Pancreas (tissue), 10 donors: ENCODE results near the gene FUOM. TPM values are rescaled to one million over a fixed set of nuclear protein-coding genes. Genes with fewer than 3 reads are reported as not detected.

Source experiments
- ATAC-seq, 4 donors: fragments of 200-7000 bp; cut with Tn5 transposase; one replicate each; pipeline versions ENCODE4 v1.8.0 to v1.9.1; 2020; ENCODE audit warnings: mild to moderate bottlenecking in 4 of 4, moderate library complexity in 4 of 4
- DNase-seq, 6 donors: peaks; one replicate each; pipeline ENCODE4 v3.0.0-alpha.2; 2020
- FAIRE-seq: peaks from 2 replicates; lab custom pipeline; 2012; peaks lifted over from hg19 to GRCh38; lab: Jason Lieb, UNC
- H3K27ac ChIP-seq, 4 donors: fragments of 200-600 bp; sonication (generic); 1 replicate in 3 of 4; 2 replicates in 1 of 4; pipeline versions ENCODE4 v1.5.0 to v1.8.0; 2020
- H3K27me3 ChIP-seq, 4 donors: fragments of 200-600 bp; one replicate each; pipeline ENCODE4 v1.8.0; 2021
- H3K36me3 ChIP-seq, 3 donors: fragments of 200-600 bp; sonication (generic) in 1 of 3; one replicate each; pipeline versions ENCODE4 v1.5.0 to v1.8.0; 2020 to 2021
- H3K4me1 ChIP-seq, 3 donors: fragments of 200-600 bp; one replicate each; pipeline ENCODE4 v1.8.0; 2021
- H3K4me3 ChIP-seq, 4 donors: fragments of 200-600 bp; sonication (generic) in 2 of 4; one replicate each; pipeline versions ENCODE4 v1.5.0 to v1.8.0; 2020 to 2021
- H3K9me3 ChIP-seq, 4 donors: fragments of 200-600 bp; one replicate each; pipeline ENCODE4 v1.8.0; 2021
- CTCF ChIP-seq, 4 donors: fragments of 200-600 bp; sonication (generic) in 3 of 4; IDR thresholded peaks; one replicate each; pipeline versions ENCODE4 v1.5.0 to v1.8.0; 2021; ENCODE audit warnings: antibody characterized with exemption in 4 of 4
- WGBS, 2 donors: extraction: QIAGEN DNeasy Blood & Tissue Kit; methylation state at CpG; one replicate each; pipeline ENCODE4 v1.1.7; 2013; 5-methylcytosine and 5-hydroxymethylcytosine counted together
- intact Hi-C, 3 donors: fragments of 100-400 bp; cut with DNase I; formaldehyde crosslinking; loops; one replicate each; pipeline versions ENCODE4 v1.11.1 to v1.14.2; 2022
- microRNA-seq, 2 donors: library from miRNA; unstranded; fragments of <30 nt; microRNA quantifications; one replicate each; pipeline versions ENCODE4 to v1.1.0, GENCODE V29; 2019 to 2020
- polyA plus RNA-seq, 2 donors: library from polyadenylated mRNA; stranded (reverse); fragments of 200-250 nt; gene quantifications; one replicate each; pipeline ENCODE4 v1.2.3, GENCODE V29; 2013
- total RNA-seq, 6 donors: library from RNA; stranded (reverse); fragmentation: NEBNext Ultra II Directional in 4 of 6; extraction: Animal tissue kit (Norgen Biotek cat#: 25700) in 4 of 6; gene quantifications; one replicate each; pipeline versions ENCODE4 v1.2.1 to v1.2.4, GENCODE V29; 2021 to 2023
- donor health status: healthy with polysubstance abuse.
- donor health status: DM: no; HTN: no; CAD: no; lungs with moderate emphysema.
- donor health status: DM: no; HTN: no; CAD: no.
- donor health status: control.
- donor health status: control.
- donor health status: Bipolar disorder and iron deficiency.
- donor health status: DM: yes; HTN: yes; CAD: no.
- donor health status: DM: no; HTN: no; CAD: no.
- donor health status: DM: no; HTN: no; CAD: no.
- donor health status: DM: yes; HTN: yes; CAD: no.

Gene FUOM
- total and polyA plus RNA-seq, 8 donors: 6.3 to 19.2 (median 10.3) TPM

GRCh38 chr10:133307776-133308420, 49.9 kb downstream of the FUOM start:
- Histone ChIP-seq H3K27me3 (no peaks in the 10 kb centered on the region), H3K9me3 (no peaks in the 10 kb centered on the region), H3K36me3 (peaks cover 0 to 11% (median 4%) of the 10 kb centered on the region in 3 donors), H3K27ac (peak overlapping the region; percentile 93 to 98 (median 98)), H3K4me1 (peaks cover 10 to 20% (median 15%) of the 10 kb centered on the region in 3 donors), H3K4me3 (peak overlapping the region; percentile 87 to 97 (median 90))
- WGBS, 2 donors: 1 to 2% methylated on average over 25 of the region's 25 CpGs
- FAIRE-seq (no peak), ATAC-seq (peak; percentile 48 to 66 (median 60)), DNase-seq (peak; percentile 86 to 94 (median 89))
- intact Hi-C loops: no loop called here
- peak; percentile 44 to 70 (median 60) for TF ChIP-seq CTCF (IDR thresholded peaks at IDR 0.05)

- Histone ChIP-seq H3K36me3 (peaks cover 0 to 9% (median 0%) of the 10 kb centered on the region in 3 donors), H3K27me3 (no peaks in the 10 kb centered on the region), H3K4me3 (peak overlapping the region in 1 of 4 donors; percentile 91), H3K4me1 (peaks cover 10 to 20% (median 15%) of the 10 kb centered on the region in 3 donors), H3K9me3 (no peaks in the 10 kb centered on the region), H3K27ac (no peak overlapping the region)
- TF ChIP-seq CTCF (IDR thresholded peaks at IDR 0.05): no peak
- WGBS, 2 donors: 72 to 79% methylated on average over 17 of the region's 17 CpGs
- DNase-seq (peak in 2 of 6 donors; percentile 35 to 48), FAIRE-seq (no peak), ATAC-seq (no peak)
- intact Hi-C loops: no loop called here
These were observed 50.9 kb downstream of the FUOM start for GRCh38 chr10:133306941-133307379.

- Histone ChIP-seq H3K4me3 (no peak overlapping the region), H3K27ac (peak overlapping the region in 2 of 4 donors; percentile 36 to 58), H3K9me3 (no peaks in the 10 kb centered on the region), H3K4me1 (peaks cover 10 to 20% (median 15%) of the 10 kb centered on the region in 3 donors), H3K36me3 (peaks cover 0 to 6% (median 0%) of the 10 kb centered on the region in 3 donors), H3K27me3 (no peaks in the 10 kb centered on the region)
- no peak for TF ChIP-seq CTCF (IDR thresholded peaks at IDR 0.05)
- no peak for ATAC-seq
- intact Hi-C loops: no loop called here
- WGBS, 2 donors: 90 to 92% methylated on average over 5 of the region's 5 CpGs
- DNase-seq: peak in 1 of 6 donors; percentile 11
- no peak for FAIRE-seq
These were observed 51.7 kb downstream of the FUOM start for GRCh38 chr10:133306097-133306476.

Small RNA genes lying within 50 kb of the gene (microRNA-seq; reads per million reads assigned to microRNA genes)
- 0.39 to 2.1 reads per million in 2 donors for gene MIR3944

Other genes with a start within 250 kb of the FUOM start
- gene KNDC1, start 197.8 kb downstream of the FUOM start, total RNA-seq: under 1 TPM; 0.14 to 0.89 (median 0.61) TPM
- gene KNDC1, start 197.8 kb downstream of the FUOM start, polyA plus RNA-seq: 1 to 10 TPM; 1.8 to 3.1 TPM
- gene UTF1, start 127.8 kb downstream of the FUOM start, total RNA-seq: not detected
- not detected for gene UTF1, start 127.8 kb downstream of the FUOM start, polyA plus RNA-seq
- gene VENTX, start 120.2 kb downstream of the FUOM start, total RNA-seq: under 1 TPM; 0.09 to 0.62 (median 0.34) TPM
- gene VENTX, start 120.2 kb downstream of the FUOM start, polyA plus RNA-seq: 1 to 10 TPM in 1 of 2 donors, under 1 TPM in 1; 0.66 to 1.3 TPM
- 1 to 10 TPM; 2.0 to 9.8 (median 5.0) TPM for gene ADAM8, start 81.2 kb downstream of the FUOM start, total RNA-seq
- gene ADAM8, start 81.2 kb downstream of the FUOM start, polyA plus RNA-seq: 1 to 10 TPM; 7.2 to 8.5 TPM
- 10 to 100 TPM; 23.5 to 33.3 (median 28.9) TPM for gene TUBGCP2, start 49.1 kb downstream of the FUOM start, total RNA-seq
- gene TUBGCP2, start 49.1 kb downstream of the FUOM start, polyA plus RNA-seq: 100 to 1,000 TPM in 1 of 2 donors, 10 to 100 TPM in 1; 97.5 to 161 TPM
- gene ZNF511, start 49.1 kb downstream of the FUOM start, total RNA-seq: 10 to 100 TPM; 13.3 to 18.7 (median 16.3) TPM
- 10 to 100 TPM; 28.1 to 40.3 TPM for gene ZNF511, start 49.1 kb downstream of the FUOM start, polyA plus RNA-seq
- gene CALY, start 21.1 kb downstream of the FUOM start, total RNA-seq: 1 to 10 TPM in 4 of 6 donors, under 1 TPM in 2; 0.75 to 7.0 (median 2.3) TPM
- gene CALY, start 21.1 kb downstream of the FUOM start, polyA plus RNA-seq: 10 to 100 TPM in 1 of 2 donors, 1 to 10 TPM in 1; 3.7 to 17.8 TPM
- gene PRAP1, start 10.6 kb downstream of the FUOM start, total RNA-seq: not detected
- gene PRAP1, start 10.6 kb downstream of the FUOM start, polyA plus RNA-seq: not detected
- 10 to 100 TPM; 32.4 to 47.2 (median 36.1) TPM for gene ECHS1, start 15.3 kb upstream of the FUOM start, total RNA-seq
- 10 to 100 TPM; 43.0 to 69.2 TPM for gene ECHS1, start 15.3 kb upstream of the FUOM start, polyA plus RNA-seq
- gene PAOX, start 21.2 kb upstream of the FUOM start, total RNA-seq: 1 to 10 TPM; 2.8 to 4.9 (median 3.4) TPM
- 1 to 10 TPM; 6.4 to 9.9 TPM for gene PAOX, start 21.2 kb upstream of the FUOM start, polyA plus RNA-seq
- gene MTG1, start 36.1 kb upstream of the FUOM start, total RNA-seq: 10 to 100 TPM; 17.2 to 28.9 (median 21.3) TPM
- gene MTG1, start 36.1 kb upstream of the FUOM start, polyA plus RNA-seq: 10 to 100 TPM; 62.2 to 62.9 TPM
- gene SPRN, start 66.6 kb upstream of the FUOM start, total RNA-seq: under 1 TPM in 3 of 6 donors, not detected in 3; 0.03 to 0.09 (median 0.06) TPM
- gene SPRN, start 66.6 kb upstream of the FUOM start, polyA plus RNA-seq: under 1 TPM; 0.82 to 0.87 TPM
- gene SCART1, start 95.9 kb upstream of the FUOM start, total RNA-seq: 1 to 10 TPM in 5 of 6 donors, under 1 TPM in 1; 0.95 to 3.9 (median 2.6) TPM
- 1 to 10 TPM; 1.2 to 3.9 TPM for gene SCART1, start 95.9 kb upstream of the FUOM start, polyA plus RNA-seq
- 10 to 100 TPM in 1 of 6 donors, 1 to 10 TPM in 5; 4.6 to 10.1 (median 7.0) TPM for gene CYP2E1, start 169.3 kb upstream of the FUOM start, total RNA-seq
- 1 to 10 TPM; 7.5 to 9.9 TPM for gene CYP2E1, start 169.3 kb upstream of the FUOM start, polyA plus RNA-seq
- 1 to 10 TPM in 2 of 6 donors, under 1 TPM in 4; 0.69 to 1.7 (median 0.98) TPM for gene SYCE1, start 207.6 kb upstream of the FUOM start, total RNA-seq
- 1 to 10 TPM; 5.3 to 8.3 TPM for gene SYCE1, start 207.6 kb upstream of the FUOM start, polyA plus RNA-seq